Measurements from ENCODE around the gene SLC24A3. TPM values are rescaled to one million over a fixed set of nuclear protein-coding genes. Genes with fewer than 3 reads are reported as not detected.

Gene SLC24A3
- total and polyA plus RNA-seq, 12 donors: 0.21 to 2.6 (median 0.84) TPM

GRCh38 chr20:19453862-19454261, 241.4 kb downstream of the SLC24A3 start:
- H3K4me1 ChIP-seq: peaks cover 0 to 13% (median 0%) of the 10 kb centered on the region in 9 donors
- intact Hi-C loops (cut with DNase I): no loop called here
- H3K27me3 ChIP-seq: peaks cover 0 to 6% (median 0%) of the 10 kb centered on the region in 7 donors
- no peak for DNase-seq
- H3K27ac ChIP-seq: no peak overlapping the region
- H3K4me3 ChIP-seq: no peak overlapping the region
- 81 to 84% methylated on average over 6 of the region's 6 CpGs for WGBS, 2 donors
- H3K36me3 ChIP-seq: no peaks in the 10 kb centered on the region
- TF ChIP-seq CTCF (IDR thresholded peaks at IDR 0.05): no peak
- no peak for ATAC-seq
- no peaks in the 10 kb centered on the region for H3K9me3 ChIP-seq

GRCh38 chr20:19456595-19457395, 244.4 kb downstream of the SLC24A3 start:
- ATAC-seq: no peak
- Histone ChIP-seq H3K27ac (no peak overlapping the region), H3K4me1 (peaks cover 0 to 10% (median 0%) of the 10 kb centered on the region in 9 donors)

GRCh38 chr20:19457611-19458010, 245.2 kb downstream of the SLC24A3 start:
- TF ChIP-seq CTCF (IDR thresholded peaks at IDR 0.05): no peak
- ATAC-seq: no peak
- WGBS, 2 donors: 62 to 64% methylated on average over 3 of the region's 3 CpGs
- intact Hi-C loops (cut with DNase I): loop anchor here in 1 of 10 donors (5.0 kb wide), 1 partner anchor 1445 kb away; no protein-coding TSS in a partner anchor
- Histone ChIP-seq H3K4me1 (peaks cover 0 to 7% (median 0%) of the 10 kb centered on the region in 9 donors), H3K27ac (no peak overlapping the region), H3K27me3 (peaks cover 0 to 15% (median 2%) of the 10 kb centered on the region in 7 donors), H3K36me3 (no peaks in the 10 kb centered on the region), H3K4me3 (no peak overlapping the region), H3K9me3 (no peaks in the 10 kb centered on the region)
- DNase-seq: no peak

More at GRCh38 chr20:19456595-19457395, 244.4 kb downstream of the SLC24A3 start:
- TF ChIP-seq CTCF (IDR thresholded peaks at IDR 0.05): no peak
- H3K27me3 ChIP-seq: peaks cover 0 to 6% (median 0%) of the 10 kb centered on the region in 7 donors
- WGBS, 2 donors: 50 to 59% methylated on average over 2 of the region's 2 CpGs
- no peak overlapping the region for H3K4me3 ChIP-seq
- DNase-seq: no peak
- no peaks in the 10 kb centered on the region for H3K36me3 ChIP-seq
- H3K9me3 ChIP-seq: no peaks in the 10 kb centered on the region
- intact Hi-C loops (cut with DNase I): loop anchor here in 1 of 10 donors (5.0 kb wide), 1 partner anchor 1444 kb away; no protein-coding TSS in a partner anchor

- Histone ChIP-seq H3K36me3 (no peaks in the 10 kb centered on the region), H3K27me3 (peaks cover 0 to 11% (median 0%) of the 10 kb centered on the region in 7 donors), H3K9me3 (no peaks in the 10 kb centered on the region), H3K4me3 (no peak overlapping the region), H3K4me1 (peaks cover 0 to 7% (median 0%) of the 10 kb centered on the region in 9 donors), H3K27ac (no peak overlapping the region)
- intact Hi-C loops (cut with DNase I): loop anchor here in 1 of 10 donors (10.0 kb wide), 1 partner anchor 126 kb away; no protein-coding TSS in a partner anchor
- no peak for DNase-seq
- TF ChIP-seq CTCF (IDR thresholded peaks at IDR 0.05): no peak
- 80 to 82% methylated on average over 6 of the region's 6 CpGs for WGBS, 2 donors
- peak in 1 of 8 donors; percentile 10 for ATAC-seq
These were observed 247.9 kb downstream of the SLC24A3 start for GRCh38 chr20:19460386-19460785.
